ENCODE measurements around the gene ROBO1.

The ROBO1 gene

DNA sequence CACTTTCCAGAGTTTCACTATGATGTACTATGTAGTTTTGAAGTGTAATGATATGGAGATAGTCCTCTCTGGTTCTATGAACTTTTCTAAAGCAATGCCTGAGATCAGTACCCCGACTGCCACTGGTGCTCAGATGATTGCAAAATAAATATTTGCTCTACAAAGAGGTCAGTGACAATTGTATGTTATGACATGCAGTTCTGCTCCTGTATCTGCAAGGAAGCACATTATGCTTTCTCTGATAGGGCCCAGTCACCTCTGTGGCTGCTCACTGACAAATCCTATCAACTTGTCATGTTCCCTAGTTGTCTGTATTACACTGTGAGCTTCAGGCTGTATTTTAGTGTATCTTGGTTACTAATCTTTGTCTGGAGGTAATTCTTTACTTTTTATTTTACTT, 362.6 kb downstream of the ROBO1 start:
- no peak overlapping the region for H3K4me3 ChIP-seq (ENCODE audit: low read depth, low read length)
- TF ChIP-seq, protein P1, sequence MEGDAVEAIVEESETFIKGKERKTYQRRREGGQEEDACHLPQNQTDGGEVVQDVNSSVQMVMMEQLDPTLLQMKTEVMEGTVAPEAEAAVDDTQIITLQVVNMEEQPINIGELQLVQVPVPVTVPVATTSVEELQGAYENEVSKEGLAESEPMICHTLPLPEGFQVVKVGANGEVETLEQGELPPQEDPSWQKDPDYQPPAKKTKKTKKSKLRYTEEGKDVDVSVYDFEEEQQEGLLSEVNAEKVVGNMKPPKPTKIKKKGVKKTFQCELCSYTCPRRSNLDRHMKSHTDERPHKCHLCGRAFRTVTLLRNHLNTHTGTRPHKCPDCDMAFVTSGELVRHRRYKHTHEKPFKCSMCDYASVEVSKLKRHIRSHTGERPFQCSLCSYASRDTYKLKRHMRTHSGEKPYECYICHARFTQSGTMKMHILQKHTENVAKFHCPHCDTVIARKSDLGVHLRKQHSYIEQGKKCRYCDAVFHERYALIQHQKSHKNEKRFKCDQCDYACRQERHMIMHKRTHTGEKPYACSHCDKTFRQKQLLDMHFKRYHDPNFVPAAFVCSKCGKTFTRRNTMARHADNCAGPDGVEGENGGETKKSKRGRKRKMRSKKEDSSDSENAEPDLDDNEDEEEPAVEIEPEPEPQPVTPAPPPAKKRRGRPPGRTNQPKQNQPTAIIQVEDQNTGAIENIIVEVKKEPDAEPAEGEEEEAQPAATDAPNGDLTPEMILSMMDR (IDR thresholded peaks at IDR 0.05; ENCODE audit: low read depth, low read length): no peak

DNA sequence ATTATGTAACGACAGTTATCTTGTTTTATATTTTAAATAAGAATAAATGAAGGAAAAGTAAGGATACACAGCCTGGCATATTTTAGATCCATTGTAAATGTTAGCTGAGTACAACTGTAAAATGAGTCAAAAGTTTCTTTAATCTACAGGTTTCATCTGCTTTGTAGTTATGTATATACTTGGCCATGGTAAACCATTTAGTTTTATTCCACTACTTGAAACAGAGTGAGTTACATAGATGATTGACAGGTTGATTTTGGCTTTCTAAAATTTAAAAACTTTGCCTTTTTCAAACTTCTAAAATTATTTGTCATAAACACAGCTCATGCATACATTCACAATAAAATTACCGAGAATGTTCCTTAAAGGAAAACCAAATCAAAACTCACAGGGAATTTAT, 371.2 kb downstream of the ROBO1 start:
- no peak overlapping the region for H3K4me3 ChIP-seq (ENCODE audit: low read depth, low read length)
- TF ChIP-seq, protein P1 (IDR thresholded peaks at IDR 0.05; ENCODE audit: low read depth, low read length): no peak

DNA sequence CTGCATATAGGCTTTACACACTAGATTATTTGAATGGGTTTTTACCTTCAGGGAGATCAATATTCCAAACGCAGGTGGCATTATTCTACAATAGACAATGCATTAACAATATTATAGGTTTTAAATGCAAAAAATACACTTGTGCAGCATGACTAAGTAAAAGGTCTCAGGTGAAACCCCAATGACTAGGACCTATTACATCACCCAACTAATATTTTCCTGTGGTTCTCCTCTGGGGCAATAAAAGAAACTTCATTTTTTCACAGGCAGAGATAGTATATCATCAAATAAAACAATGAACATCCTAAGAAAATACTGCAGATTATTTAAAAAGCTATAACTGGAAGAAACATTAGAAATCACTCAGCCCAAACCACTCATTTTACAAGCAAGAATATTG, 375.3 kb downstream of the ROBO1 start:
- TF ChIP-seq, protein P1 (IDR thresholded peaks at IDR 0.05; ENCODE audit: low read depth, low read length): no peak
- H3K4me3 ChIP-seq (ENCODE audit: low read depth, low read length): no peak overlapping the region

DNA sequence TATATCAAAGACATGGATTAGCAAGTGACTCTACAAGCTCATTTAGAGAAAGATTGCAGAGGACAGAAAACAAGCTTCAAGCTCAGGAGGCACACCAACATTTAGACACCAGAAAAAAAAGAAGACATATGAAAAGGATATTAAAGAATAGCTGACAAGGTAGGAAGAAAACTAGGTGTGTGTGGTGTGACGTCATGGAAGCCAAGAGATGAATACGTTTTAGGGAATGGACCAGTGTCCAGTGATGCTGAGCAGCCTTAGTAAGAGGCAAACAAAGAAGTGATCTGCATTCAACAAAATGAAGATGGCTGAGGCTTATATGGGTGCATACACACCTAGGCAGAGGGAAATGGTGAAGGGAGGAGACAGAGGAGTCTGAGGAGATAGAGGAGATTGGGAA, 377.4 kb downstream of the ROBO1 start:
- H3K4me3 ChIP-seq (ENCODE audit: low read depth, low read length): no peak overlapping the region
- TF ChIP-seq, protein P1 (IDR thresholded peaks at IDR 0.05; ENCODE audit: low read depth, low read length): no peak

DNA sequence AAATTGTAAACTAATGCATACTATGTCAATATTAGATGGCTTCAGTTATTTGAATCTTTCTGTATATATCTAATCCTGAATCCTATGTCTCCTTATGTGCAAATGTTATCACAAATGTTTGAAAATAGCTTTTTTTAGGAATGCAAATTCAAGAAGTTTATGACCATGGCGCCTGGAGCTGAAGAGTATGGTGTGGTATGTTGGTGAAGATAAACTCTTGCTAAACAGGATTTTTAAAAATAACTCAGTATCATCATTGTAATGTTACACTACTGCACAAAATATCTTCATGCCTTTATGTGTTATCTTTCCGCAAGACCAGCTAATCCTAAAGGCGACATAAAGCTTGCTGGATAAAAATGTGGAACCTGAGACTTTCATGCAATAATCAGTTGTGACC, 382.6 kb downstream of the ROBO1 start:
- no peak overlapping the region for H3K4me3 ChIP-seq (ENCODE audit: low read depth, low read length)
- TF ChIP-seq, protein P1 (IDR thresholded peaks at IDR 0.05; ENCODE audit: low read depth, low read length): no peak

DNA sequence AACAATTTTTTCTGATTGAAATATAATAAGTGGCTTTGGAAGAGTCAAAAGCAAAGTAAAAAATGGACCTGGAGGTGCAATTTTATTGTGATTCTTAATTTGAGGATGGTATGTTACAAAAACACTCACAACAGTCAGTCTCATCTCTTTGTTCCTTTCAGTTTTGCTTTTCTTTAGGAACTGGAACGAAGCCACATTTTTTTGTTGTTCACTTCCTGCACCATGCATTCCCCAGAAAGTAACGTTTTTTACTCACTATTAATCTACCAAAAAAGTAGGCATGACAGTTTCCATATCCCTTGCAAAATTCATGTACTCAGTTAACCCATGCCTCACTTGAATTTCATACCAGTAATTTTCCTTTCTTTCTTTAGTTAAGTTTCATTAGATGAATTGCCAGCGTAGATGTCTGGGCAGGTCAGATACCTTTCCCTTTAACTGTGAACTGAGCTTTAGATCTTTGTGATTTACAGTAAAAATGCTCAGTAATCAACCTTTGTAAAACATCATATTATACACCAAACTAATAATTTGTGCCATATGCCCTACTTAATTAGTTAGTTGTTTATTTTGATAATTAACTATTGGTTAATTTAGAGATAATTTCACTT, 384.3 kb downstream of the ROBO1 start:
- TF ChIP-seq, protein P1 (IDR thresholded peaks at IDR 0.05; ENCODE audit: low read depth, low read length): no peak
- H3K4me3 ChIP-seq (ENCODE audit: low read depth, low read length): no peak overlapping the region

DNA sequence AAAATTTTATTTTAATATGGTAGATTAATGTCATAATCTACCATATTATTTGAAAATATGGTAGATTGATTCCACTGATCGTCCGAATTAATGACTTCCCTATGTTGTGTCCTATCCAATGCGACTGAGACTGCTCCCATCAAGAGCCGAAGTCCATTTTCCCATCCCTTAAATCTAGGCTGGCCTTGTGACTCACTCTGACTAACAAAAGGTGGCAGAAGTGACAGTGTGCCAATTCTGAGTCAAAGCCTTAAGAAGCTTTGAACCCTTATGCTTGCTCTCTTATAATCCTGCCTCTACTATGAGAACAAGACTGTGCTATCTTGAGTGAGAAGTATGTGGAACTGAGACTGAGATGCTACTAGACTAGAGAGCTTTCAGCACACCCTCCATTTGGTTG, 387.2 kb downstream of the ROBO1 start:
- TF ChIP-seq, protein P1 (IDR thresholded peaks at IDR 0.05; ENCODE audit: low read depth, low read length): no peak

More for the DNA sequence above, 387.2 kb downstream of the ROBO1 start:
- no peak overlapping the region for H3K4me3 ChIP-seq (ENCODE audit: low read depth, low read length)
